Omental fat pad (tissue), 4 donors: ENCODE data around the gene WNT9A. TPM values are rescaled to one million over a fixed set of nuclear protein-coding genes. Genes with fewer than 3 reads are reported as not detected.

ENCODE experiments used
- ATAC-seq: fragments of 150-250 bp; one replicate; pipeline ENCODE4 v1.9.1; 2016; ENCODE audit warnings: mild to moderate bottlenecking, moderate library complexity; ENCODE audit not compliant: low FRiP score
- DNase-seq: peaks from one replicate; pipeline ENCODE4 v3.0.0-alpha.2; 2019; ENCODE audit warnings: low spot score
- total RNA-seq, 4 donors: library from RNA; depleted of rRNA; stranded (reverse); fragments of >200 nt; gene quantifications; one replicate each; pipeline ENCODE4 v1.1.0, GENCODE V29; 2016
- TF ChIP-seq, protein P1 (sequence below), 3 donors: fragments of 450-650 bp; IDR thresholded peaks; one replicate each; pipeline ENCODE4 v1.5.1; 2016 to 2017; ENCODE audit warnings: antibody characterized with exemption in 3 of 3, mild to moderate bottlenecking in 3 of 3, moderate library complexity in 2 of 3

WNT9A gene
- total RNA-seq, 4 donors from 2014 or later = 1.3 to 16.5 (median 5.8) TPM

DNA sequence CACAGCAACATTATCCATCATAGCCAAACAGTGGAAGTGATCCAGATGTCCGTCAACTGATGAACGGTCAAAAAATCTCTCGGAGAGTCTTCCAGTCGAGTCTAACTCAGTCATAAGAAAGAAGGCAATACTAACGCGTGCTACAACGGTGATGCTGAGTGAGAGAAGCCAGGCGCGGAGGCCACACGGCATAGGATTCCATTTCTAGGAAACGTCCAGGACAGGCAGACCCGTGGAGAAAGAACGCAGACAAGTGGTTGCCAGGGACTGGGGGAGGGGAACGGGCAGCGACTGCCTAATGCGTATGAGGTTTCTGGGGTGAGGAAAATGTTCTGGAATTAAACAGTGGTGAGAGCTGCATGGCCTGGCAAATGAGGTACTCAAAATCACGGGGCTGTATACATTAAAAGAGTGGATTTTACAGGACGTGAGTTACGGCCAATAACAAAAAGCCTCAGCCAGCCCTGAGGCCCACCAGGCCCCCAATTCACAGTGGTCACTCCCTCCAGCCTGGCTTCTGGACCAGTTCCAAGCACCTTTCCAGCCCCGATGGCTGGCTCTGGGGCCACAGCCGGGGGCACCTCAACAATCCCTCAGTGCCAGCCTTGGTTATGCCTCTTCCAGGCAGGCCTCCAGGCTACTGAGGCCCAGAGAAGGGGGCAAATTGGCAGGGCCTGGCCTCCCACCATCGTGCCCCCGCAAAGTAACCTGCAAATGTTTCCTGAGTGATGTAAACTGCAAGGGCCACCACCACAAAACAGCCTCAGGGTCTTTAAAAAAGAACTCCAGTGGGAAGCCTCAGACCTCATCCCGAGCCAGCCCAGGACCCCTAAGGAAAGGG is 3.4 kb downstream of the WNT9A start:
- DNase-seq (no peak), ATAC-seq (no peak)
- TF ChIP-seq, protein P1, sequence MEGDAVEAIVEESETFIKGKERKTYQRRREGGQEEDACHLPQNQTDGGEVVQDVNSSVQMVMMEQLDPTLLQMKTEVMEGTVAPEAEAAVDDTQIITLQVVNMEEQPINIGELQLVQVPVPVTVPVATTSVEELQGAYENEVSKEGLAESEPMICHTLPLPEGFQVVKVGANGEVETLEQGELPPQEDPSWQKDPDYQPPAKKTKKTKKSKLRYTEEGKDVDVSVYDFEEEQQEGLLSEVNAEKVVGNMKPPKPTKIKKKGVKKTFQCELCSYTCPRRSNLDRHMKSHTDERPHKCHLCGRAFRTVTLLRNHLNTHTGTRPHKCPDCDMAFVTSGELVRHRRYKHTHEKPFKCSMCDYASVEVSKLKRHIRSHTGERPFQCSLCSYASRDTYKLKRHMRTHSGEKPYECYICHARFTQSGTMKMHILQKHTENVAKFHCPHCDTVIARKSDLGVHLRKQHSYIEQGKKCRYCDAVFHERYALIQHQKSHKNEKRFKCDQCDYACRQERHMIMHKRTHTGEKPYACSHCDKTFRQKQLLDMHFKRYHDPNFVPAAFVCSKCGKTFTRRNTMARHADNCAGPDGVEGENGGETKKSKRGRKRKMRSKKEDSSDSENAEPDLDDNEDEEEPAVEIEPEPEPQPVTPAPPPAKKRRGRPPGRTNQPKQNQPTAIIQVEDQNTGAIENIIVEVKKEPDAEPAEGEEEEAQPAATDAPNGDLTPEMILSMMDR (IDR thresholded peaks at IDR 0.05) = no peak

DNA sequence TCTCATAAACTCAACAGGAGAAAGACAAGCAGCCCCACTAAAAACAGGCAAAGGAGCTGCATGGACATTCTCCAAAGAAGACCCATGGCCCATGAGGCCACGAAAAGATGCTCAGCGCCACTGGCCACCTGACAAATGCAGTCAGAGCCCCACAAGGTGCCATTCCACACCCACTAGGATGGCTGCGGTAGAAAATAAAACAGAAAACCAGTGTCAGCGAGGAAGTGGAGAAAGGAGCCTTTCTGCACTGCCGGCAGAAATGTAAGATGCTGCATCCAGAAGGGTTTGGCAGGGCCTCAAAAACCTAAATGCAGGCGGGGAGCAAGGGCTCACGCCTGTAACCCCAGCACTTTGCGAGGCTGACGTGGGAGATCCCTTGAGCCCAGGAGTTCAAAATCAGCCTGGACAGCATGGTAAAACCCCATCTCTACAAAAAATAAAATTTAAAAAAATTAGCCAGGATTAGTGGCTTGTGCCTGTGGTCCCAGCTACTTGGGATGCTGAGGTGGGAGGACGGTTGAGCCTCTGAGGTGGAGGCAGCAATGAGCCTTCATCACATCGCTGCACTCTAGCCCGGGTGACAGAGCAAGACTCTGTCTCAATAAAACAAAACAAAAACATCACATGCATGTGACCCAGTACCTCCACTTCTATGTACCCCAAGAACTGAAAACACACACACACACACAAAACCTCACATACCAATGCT is 4.2 kb downstream of the WNT9A start:
- ATAC-seq = no peak
- TF ChIP-seq, protein P1 (IDR thresholded peaks at IDR 0.05) = no peak
- DNase-seq = no peak

DNA sequence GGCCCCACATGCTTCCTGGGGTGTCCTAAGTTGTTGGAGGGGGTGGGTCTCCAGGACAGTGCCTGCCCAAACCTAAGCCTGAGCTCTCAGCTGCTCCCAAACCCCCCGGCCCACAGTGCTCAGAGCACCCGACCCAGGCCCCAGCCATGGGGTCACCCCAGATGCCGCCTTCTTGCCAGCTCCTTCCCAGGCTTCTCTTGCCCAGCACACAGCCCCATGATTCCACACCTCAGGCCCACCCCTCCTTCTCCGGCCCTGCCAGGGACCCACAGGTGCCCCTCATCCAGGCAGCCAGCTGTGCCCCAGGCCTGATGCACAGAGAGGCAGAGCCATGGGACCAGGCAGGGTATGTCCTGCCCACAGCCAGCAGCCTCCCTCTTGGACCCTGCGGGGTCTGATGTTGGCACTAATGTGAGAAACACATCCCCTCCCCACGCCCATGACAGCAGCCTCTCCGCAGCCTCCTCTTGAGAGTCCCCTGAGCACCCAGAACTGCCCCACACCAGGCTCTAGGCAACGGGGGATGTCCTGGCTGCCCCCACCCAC is 4.9 kb downstream of the WNT9A start:
- TF ChIP-seq, protein P1 (IDR thresholded peaks at IDR 0.05) = no peak
- DNase-seq (no peak), ATAC-seq (no peak)

DNA sequence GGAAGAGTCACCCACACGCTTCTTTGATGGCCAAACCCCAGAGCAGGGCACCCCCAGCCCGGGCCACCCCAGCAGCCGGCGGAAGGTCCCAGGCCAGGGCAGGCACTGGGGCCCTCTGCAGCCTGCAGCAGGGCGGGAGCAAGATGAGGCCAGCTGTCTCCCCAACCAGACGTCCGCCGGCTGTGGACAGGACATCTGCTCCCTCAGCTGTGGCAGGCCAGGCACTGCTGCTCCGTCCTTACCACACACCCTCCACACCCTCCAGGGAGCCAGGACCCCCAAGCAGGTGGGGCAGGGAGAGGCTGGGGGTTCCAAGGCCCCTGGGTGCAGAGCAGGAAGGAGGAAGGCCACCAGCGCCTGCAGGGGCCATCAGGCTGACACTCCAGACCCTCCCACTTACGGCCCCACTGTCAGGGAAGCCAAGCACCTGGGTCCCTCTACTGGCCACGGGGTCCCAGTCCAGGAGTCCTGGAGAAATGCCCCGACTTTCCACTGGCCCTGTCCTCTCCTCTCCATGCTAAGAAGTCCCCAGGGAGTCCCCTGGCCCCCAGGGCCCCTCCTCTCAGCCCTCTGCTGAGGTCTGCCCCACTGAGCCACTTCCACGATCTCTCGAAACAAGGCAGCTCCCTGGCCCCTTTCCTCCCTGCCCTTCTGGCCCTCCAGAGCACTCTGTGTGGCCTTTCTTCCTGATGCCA is 5.6 kb downstream of the WNT9A start:
- TF ChIP-seq, protein P1 (IDR thresholded peaks at IDR 0.05) = no peak
- no peak for ATAC-seq
- no peak for DNase-seq

DNA sequence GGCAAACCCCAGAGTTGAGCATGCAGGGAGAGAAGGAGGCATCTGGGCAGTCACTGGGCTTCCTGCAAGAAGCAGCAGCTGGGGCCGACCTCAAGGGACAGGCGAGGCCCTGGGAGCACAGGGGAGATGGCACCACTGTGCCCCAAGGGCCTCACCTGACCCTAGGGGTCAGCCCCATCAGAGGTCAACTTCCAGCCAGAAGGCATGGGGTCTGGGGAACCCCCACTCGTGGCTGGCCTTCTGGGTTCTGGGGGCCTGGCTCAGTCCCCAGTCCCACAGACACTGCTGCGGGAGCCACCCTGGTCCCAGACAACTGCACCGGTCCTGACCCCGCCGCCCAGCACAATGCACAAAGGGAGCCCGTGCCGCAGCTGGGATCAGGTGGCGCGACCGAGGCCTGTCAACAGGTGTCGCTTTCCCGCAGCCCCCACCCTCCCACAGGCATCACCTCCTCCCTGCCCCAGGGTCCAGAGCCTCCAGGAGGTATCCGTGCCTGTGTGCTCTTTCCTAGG is 6.2 kb downstream of the WNT9A start:
- ATAC-seq = no peak
- TF ChIP-seq, protein P1 (IDR thresholded peaks at IDR 0.05) = no peak
- DNase-seq = no peak

DNA sequence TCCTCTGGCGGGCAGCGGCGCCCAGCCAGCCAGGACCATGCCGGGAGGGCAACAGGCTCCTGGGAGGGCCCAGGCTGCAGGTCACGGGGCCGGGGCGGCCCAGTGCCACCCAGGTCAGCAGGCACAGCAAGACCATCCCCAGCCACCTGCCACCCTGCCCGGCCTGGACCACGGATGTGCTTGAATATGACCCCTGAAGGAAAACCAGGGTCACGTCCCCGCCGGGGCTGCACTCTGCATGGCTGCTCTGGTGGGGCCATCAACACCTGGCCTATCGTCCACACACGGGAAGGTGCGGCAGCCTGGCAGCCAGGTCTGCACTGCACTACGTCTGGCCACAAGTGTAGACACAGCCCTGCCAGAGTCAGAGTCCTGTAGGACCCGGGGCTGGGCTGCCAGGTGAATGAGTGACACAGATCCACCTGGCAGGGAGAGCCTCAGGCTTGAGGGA is 6.9 kb downstream of the WNT9A start:
- DNase-seq (peak; percentile 18), ATAC-seq (no peak)
- TF ChIP-seq, protein P1 (IDR thresholded peaks at IDR 0.05) = no peak
